Measurements from ENCODE around the gene FAM114A2.

Gene FAM114A2

DNA sequence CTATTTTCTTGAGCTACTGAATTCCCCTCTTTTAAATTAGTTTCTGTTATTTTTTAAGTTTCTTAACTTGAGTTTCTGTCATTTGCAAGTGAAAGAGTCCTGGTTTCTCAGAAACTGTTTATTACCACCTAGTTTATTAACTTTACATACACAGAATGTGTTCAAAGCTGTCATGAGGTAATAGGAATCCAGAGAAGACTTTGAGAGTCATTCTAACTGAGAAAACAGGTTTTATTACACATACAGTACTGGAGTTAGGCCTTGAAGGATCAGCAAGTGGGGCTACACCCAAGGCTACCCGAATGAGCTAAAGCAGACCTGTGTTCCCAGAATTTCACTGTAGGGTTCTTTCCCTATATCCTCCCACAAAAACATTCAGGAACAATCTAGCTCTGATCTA is 33.1 kb downstream of the FAM114A2 start:
- H3K27ac Mint-ChIP-seq = no peak overlapping the region
- H3K4me1 Mint-ChIP-seq = no peaks in the 10 kb centered on the region
- DNase-seq = no peak
- H3K4me3 Mint-ChIP-seq = no peak overlapping the region
- peaks cover 4% of the 10 kb centered on the region for H3K27me3 Mint-ChIP-seq (ENCODE audit: low read depth, poor library complexity)
- peaks cover 5% of the 10 kb centered on the region for H3K36me3 Mint-ChIP-seq (ENCODE audit: low read depth)
- TF ChIP-seq, protein P1, sequence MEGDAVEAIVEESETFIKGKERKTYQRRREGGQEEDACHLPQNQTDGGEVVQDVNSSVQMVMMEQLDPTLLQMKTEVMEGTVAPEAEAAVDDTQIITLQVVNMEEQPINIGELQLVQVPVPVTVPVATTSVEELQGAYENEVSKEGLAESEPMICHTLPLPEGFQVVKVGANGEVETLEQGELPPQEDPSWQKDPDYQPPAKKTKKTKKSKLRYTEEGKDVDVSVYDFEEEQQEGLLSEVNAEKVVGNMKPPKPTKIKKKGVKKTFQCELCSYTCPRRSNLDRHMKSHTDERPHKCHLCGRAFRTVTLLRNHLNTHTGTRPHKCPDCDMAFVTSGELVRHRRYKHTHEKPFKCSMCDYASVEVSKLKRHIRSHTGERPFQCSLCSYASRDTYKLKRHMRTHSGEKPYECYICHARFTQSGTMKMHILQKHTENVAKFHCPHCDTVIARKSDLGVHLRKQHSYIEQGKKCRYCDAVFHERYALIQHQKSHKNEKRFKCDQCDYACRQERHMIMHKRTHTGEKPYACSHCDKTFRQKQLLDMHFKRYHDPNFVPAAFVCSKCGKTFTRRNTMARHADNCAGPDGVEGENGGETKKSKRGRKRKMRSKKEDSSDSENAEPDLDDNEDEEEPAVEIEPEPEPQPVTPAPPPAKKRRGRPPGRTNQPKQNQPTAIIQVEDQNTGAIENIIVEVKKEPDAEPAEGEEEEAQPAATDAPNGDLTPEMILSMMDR (IDR thresholded peaks at IDR 0.05) = no peak
- H3K9me3 Mint-ChIP-seq = no peaks in the 10 kb centered on the region

DNA sequence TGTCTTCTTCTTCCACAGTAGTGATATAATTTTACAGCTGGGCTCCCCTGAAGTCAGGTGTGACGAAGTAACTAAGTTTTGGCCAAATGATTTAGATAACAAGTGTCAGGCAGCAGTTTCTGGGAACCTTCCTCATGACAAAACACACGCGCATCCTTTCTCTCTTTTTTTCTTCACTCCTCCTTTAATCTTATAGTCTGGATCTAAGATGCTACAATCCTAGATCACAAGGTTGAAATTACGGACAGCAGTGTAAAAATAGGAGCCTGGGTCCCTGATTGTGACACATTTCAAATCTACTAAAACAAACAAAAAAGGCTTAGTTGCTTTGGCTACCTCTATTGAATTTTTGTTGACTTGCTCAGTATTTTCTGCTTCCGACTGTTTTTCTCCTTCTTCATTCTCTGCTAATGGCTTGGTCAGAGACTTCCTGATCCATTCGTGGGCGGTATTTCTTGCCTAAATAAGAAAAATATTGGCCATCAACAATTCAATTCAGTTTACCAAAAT is 36.1 kb downstream of the FAM114A2 start:
- no peaks in the 10 kb centered on the region for H3K9me3 Mint-ChIP-seq
- peaks cover 4% of the 10 kb centered on the region for H3K27me3 Mint-ChIP-seq (ENCODE audit: low read depth, poor library complexity)
- no peak for DNase-seq
- H3K4me3 Mint-ChIP-seq = no peak overlapping the region
- peaks cover 26% of the 10 kb centered on the region for H3K36me3 Mint-ChIP-seq (ENCODE audit: low read depth)
- H3K27ac Mint-ChIP-seq = no peak overlapping the region
- no peaks in the 10 kb centered on the region for H3K4me1 Mint-ChIP-seq
- TF ChIP-seq, protein P1 (IDR thresholded peaks at IDR 0.05) = no peak

DNA sequence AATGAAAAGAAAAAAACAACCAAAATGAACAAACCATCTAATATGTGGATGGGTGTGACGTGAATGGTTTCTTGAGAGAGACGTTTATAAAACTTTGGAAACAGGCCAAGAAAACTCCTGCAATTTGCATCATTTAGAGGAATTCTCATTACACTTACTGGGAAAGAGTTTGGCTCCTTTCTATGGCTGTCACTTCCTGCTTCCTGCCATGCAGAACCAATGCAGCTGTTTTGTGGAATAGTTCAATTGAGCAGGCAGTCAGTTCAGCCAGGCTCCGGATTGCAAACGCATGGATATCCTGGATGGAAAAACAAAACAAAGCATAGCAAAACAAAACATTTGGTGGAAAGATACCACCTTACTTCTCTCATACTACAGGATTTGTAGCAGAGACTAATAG is 36.6 kb downstream of the FAM114A2 start:
- TF ChIP-seq, protein P1 (IDR thresholded peaks at IDR 0.05) = no peak
- Mint-ChIP-seq H3K36me3 (ENCODE audit: low read depth) (peaks cover 31% of the 10 kb centered on the region), H3K27me3 (ENCODE audit: low read depth, poor library complexity) (peaks cover 4% of the 10 kb centered on the region), H3K4me3 (no peak overlapping the region), H3K9me3 (no peaks in the 10 kb centered on the region), H3K4me1 (no peaks in the 10 kb centered on the region), H3K27ac (peak overlapping the region; percentile 43)
- DNase-seq = no peak

DNA sequence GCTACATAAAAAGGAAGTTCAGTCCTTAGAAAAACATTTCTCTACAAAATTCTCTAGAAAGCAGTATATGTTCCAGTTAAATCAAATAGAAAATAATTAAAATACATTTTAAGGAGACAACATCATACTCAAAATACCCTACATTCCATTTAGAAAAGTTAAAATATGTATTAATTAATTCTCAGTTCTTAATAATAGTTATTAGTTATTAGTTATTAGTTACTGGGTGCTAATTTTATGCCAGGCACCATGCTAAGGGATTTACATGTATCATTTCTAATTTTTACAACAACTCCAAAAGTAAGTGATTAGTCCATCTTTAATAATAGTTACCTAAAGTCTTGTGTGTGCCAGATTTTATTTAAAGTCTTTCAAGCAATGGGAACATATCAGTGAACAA is 38.0 kb downstream of the FAM114A2 start:
- no peaks in the 10 kb centered on the region for H3K4me1 Mint-ChIP-seq
- peaks cover 40% of the 10 kb centered on the region for H3K36me3 Mint-ChIP-seq (ENCODE audit: low read depth)
- DNase-seq = no peak
- H3K4me3 Mint-ChIP-seq = no peak overlapping the region
- H3K27me3 Mint-ChIP-seq (ENCODE audit: low read depth, poor library complexity) = peaks cover 4% of the 10 kb centered on the region
- TF ChIP-seq, protein P1 (IDR thresholded peaks at IDR 0.05) = no peak
- no peak overlapping the region for H3K27ac Mint-ChIP-seq
- H3K9me3 Mint-ChIP-seq = no peaks in the 10 kb centered on the region

DNA sequence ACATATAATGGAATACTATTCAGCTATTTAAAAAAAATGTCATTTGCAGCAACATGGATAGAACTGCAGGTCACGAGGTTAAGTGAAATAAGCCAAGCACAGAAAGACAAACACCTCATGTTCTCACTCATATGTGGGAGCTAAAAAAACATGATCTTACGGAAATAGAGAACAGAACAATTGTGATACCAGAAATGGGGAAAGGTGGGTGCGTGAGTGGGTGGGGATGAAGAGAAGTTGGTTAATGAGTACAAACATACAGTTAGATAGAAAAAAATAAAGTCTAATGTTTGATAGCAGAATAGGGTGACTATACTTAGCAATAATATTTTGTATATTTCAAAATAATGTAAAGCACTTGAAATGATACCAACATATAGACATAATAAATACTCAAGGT is 38.7 kb downstream of the FAM114A2 start:
- TF ChIP-seq, protein P1 (IDR thresholded peaks at IDR 0.05) = no peak
- H3K27me3 Mint-ChIP-seq (ENCODE audit: low read depth, poor library complexity) = peaks cover 3% of the 10 kb centered on the region

DNA sequence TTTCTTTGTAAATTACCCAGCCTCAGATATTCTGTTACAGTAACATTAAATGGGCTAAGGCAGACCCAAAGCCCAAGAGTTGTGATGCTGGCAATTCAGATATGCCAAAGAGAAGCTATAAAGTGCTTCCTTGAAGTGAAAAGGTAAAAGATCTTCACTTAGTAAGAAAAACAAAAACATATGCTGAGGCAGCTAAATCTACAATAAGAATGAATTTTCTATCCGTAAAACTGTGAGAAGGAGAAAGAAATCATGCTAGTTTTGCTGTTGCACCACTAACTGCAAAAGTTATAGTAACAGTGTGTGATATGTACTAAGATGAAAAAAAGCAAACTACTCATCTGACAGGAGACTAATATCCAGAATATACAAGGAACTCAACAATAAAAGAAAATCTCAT is 39.9 kb downstream of the FAM114A2 start:
- no peak for DNase-seq
- H3K27me3 Mint-ChIP-seq (ENCODE audit: low read depth, poor library complexity) = no peaks in the 10 kb centered on the region
- peaks cover 36% of the 10 kb centered on the region for H3K36me3 Mint-ChIP-seq (ENCODE audit: low read depth)
- H3K4me3 Mint-ChIP-seq = no peak overlapping the region
- TF ChIP-seq, protein P1 (IDR thresholded peaks at IDR 0.05) = no peak
- H3K27ac Mint-ChIP-seq = no peak overlapping the region
- no peaks in the 10 kb centered on the region for H3K9me3 Mint-ChIP-seq
- H3K4me1 Mint-ChIP-seq = no peaks in the 10 kb centered on the region

More for the DNA sequence above, 38.7 kb downstream of the FAM114A2 start:
- DNase-seq = no peak
- Mint-ChIP-seq H3K36me3 (ENCODE audit: low read depth) (peaks cover 41% of the 10 kb centered on the region), H3K4me3 (no peak overlapping the region), H3K27ac (no peak overlapping the region), H3K9me3 (no peaks in the 10 kb centered on the region), H3K4me1 (no peaks in the 10 kb centered on the region)
